Measurements from ENCODE around the gene MGAT4B. TPM values are rescaled to one million over a fixed set of nuclear protein-coding genes. Genes with fewer than 3 reads are reported as not detected.
A peak's percentile ranks its signal among the peaks of the same experiment; 100 is the strongest.

Gene MGAT4B
- total and polyA plus RNA-seq, 2 of the 13 experiments (the other 11 are each of a cell fraction or from before 2014, with no cell fraction given) = 93.5 to 130 TPM

DNA sequence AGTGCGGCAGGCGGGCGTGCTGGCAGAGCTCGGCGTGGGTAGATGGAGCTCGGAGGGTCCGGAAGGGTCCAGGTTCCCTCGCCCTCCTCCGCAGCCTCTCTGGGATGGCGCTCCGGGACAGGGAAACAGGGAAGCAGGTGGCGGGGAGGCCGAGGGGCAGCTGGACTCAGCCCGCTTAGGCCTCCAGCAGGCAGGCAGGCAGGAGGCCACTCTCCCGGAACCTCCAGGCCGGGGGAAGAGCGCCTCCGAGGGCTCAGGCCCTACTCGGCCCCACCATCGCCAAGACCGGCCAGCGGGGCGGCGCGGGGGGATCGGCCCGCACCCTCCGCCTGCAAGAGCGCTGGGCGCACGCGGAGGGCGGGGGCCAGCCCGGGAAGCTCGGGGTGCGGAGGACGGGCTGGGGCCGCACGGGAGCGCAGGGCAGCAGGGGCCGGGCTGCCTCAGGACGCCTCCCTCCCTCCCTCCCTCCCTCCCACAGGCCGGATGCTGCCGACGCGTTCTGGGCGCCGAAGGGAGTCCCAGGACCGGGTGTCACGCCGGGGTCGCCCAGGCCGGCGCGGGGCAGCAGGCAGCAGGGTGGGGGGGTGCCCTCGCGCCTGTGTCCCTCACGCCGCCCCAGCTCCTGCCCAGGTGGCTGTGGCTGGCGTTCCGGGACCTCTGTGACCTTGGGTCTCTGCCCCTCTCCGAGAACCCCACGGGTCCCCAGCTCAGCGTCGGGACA lies 977 bp downstream of the MGAT4B start (continued):
- no peak for TF ChIP-seq ISX (CRISPR knock-in tag; conservative IDR thresholded peaks at IDR 0.05)
- TF ChIP-seq GTF2F1 (IDR thresholded peaks at IDR 0.05; ENCODE audit: low read length) = no peak
- TF ChIP-seq ZBTB20 (CRISPR knock-in tag; IDR thresholded peaks at IDR 0.05; ENCODE audit: borderline replicate concordance, low read depth) = no peak; the same call in 1 of the 2 replicates
- no peak for TF ChIP-seq BRF2 (CRISPR knock-in tag; IDR thresholded peaks at IDR 0.05)
- TF ChIP-seq FOXC1 (CRISPR knock-in tag; IDR thresholded peaks at IDR 0.05; ENCODE audit: borderline replicate concordance) = no peak
- TF ChIP-seq, protein P1, sequence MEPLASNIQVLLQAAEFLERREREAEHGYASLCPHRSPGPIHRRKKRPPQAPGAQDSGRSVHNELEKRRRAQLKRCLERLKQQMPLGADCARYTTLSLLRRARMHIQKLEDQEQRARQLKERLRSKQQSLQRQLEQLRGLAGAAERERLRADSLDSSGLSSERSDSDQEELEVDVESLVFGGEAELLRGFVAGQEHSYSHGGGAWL (CRISPR knock-in tag; IDR thresholded peaks at IDR 0.05) = 0 out of 2 replicates have a peak, but pooled peaks have one; percentile 35
- no peak for TF ChIP-seq MEIS2 (CRISPR knock-in tag; IDR thresholded peaks at IDR 0.05)
- TF ChIP-seq ZNF10 (CRISPR knock-in tag; IDR thresholded peaks at IDR 0.05; ENCODE audit: borderline replicate concordance, low read depth) = no peak
- no peak for TF ChIP-seq ZFP62 (CRISPR knock-in tag; IDR thresholded peaks at IDR 0.05)
- no peak for TF ChIP-seq NCOR1 (IDR thresholded peaks at IDR 0.05; ENCODE audit: borderline replicate concordance, low read length)
- no peak for TF ChIP-seq SMAD3 (CRISPR knock-in tag; IDR thresholded peaks at IDR 0.05)
- TF ChIP-seq ZBTB7A (CRISPR knock-in tag; IDR thresholded peaks at IDR 0.05) = no peak
- no peak for TF ChIP-seq RARG (CRISPR knock-in tag; IDR thresholded peaks at IDR 0.05; ENCODE audit: low read depth)
- no peak for TF ChIP-seq LCORL (IDR thresholded peaks at IDR 0.05)
- TF ChIP-seq LCORL (CRISPR knock-in tag; IDR thresholded peaks at IDR 0.05) = 0 out of 2 replicates have a peak, but pooled peaks have one; percentile 3
- TF ChIP-seq YY1 (IDR thresholded peaks at IDR 0.05; ENCODE audit: insufficient read depth, insufficient replicate concordance, low read depth, low read length) = peak; percentile 1
- no peak for TF ChIP-seq KLF15 (CRISPR knock-in tag; IDR thresholded peaks at IDR 0.05; ENCODE audit: borderline replicate concordance)
- 0 out of 2 replicates have a peak, but pooled peaks have one; percentile 1 for TF ChIP-seq RFXAP (CRISPR knock-in tag; IDR thresholded peaks at IDR 0.05; ENCODE audit: borderline replicate concordance)
- TF ChIP-seq, protein P2, sequence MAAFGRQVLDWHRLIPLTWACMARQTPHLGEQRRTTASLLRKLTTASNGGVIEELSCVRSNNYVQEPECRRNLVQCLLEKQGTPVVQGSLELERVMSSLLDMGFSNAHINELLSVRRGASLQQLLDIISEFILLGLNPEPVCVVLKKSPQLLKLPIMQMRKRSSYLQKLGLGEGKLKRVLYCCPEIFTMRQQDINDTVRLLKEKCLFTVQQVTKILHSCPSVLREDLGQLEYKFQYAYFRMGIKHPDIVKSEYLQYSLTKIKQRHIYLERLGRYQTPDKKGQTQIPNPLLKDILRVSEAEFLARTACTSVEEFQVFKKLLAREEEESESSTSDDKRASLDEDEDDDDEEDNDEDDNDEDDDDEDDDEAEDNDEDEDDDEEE (CRISPR knock-in tag; IDR thresholded peaks at IDR 0.05) = no peak
- no peak for TF ChIP-seq TCF12 (IDR thresholded peaks at IDR 0.05)
- no peak for TF ChIP-seq TCF12 (CRISPR knock-in tag; IDR thresholded peaks at IDR 0.05)
- TF ChIP-seq, protein P3, sequence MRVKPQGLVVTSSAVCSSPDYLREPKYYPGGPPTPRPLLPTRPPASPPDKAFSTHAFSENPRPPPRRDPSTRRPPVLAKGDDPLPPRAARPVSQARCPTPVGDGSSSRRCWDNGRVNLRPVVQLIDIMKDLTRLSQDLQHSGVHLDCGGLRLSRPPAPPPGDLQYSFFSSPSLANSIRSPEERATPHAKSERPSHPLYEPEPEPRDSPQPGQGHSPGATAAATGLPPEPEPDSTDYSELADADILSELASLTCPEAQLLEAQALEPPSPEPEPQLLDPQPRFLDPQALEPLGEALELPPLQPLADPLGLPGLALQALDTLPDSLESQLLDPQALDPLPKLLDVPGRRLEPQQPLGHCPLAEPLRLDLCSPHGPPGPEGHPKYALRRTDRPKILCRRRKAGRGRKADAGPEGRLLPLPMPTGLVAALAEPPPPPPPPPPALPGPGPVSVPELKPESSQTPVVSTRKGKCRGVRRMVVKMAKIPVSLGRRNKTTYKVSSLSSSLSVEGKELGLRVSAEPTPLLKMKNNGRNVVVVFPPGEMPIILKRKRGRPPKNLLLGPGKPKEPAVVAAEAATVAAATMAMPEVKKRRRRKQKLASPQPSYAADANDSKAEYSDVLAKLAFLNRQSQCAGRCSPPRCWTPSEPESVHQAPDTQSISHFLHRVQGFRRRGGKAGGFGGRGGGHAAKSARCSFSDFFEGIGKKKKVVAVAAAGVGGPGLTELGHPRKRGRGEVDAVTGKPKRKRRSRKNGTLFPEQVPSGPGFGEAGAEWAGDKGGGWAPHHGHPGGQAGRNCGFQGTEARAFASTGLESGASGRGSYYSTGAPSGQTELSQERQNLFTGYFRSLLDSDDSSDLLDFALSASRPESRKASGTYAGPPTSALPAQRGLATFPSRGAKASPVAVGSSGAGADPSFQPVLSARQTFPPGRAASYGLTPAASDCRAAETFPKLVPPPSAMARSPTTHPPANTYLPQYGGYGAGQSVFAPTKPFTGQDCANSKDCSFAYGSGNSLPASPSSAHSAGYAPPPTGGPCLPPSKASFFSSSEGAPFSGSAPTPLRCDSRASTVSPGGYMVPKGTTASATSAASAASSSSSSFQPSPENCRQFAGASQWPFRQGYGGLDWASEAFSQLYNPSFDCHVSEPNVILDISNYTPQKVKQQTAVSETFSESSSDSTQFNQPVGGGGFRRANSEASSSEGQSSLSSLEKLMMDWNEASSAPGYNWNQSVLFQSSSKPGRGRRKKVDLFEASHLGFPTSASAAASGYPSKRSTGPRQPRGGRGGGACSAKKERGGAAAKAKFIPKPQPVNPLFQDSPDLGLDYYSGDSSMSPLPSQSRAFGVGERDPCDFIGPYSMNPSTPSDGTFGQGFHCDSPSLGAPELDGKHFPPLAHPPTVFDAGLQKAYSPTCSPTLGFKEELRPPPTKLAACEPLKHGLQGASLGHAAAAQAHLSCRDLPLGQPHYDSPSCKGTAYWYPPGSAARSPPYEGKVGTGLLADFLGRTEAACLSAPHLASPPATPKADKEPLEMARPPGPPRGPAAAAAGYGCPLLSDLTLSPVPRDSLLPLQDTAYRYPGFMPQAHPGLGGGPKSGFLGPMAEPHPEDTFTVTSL (CRISPR knock-in tag; IDR thresholded peaks at IDR 0.05; ENCODE audit: borderline replicate concordance) = no peak

All from HepG2 (cell line).